KMS-11 (cell line): Measurements from ENCODE around the gene FOXF2.
A peak's percentile ranks its signal among the peaks of the same experiment; 100 is the strongest.

Experiments used
- H2AFZ ChIP-seq: fragments of 200-600 bp; sonication (generic); 2 replicates; pipeline ENCODE4 v1.6.1; 2016; ENCODE audit warnings: antibody characterized with exemption, mixed run types, low read depth
- H3K27ac ChIP-seq: fragments of 200-600 bp; sonication (generic); 2 replicates; pipeline ENCODE4 v1.6.1; 2016; ENCODE audit warnings: mild to moderate bottlenecking, mixed run types
- H3K27me3 ChIP-seq: fragments of 200-600 bp; sonication (generic); 2 replicates; pipeline ENCODE4 v1.6.1; 2017; ENCODE audit warnings: mild to moderate bottlenecking, low read depth, mixed run types, moderate library complexity; ENCODE audit not compliant: insufficient read depth
- H3K36me3 ChIP-seq: fragments of 200-600 bp; sonication (generic); 2 replicates; pipeline ENCODE4 v1.6.1; 2017; ENCODE audit warnings: mild to moderate bottlenecking, mixed run types; ENCODE audit not compliant: insufficient read depth
- H3K4me1 ChIP-seq: fragments of 200-600 bp; sonication (generic); 2 replicates; pipeline ENCODE4 v1.6.1; 2016; ENCODE audit warnings: mild to moderate bottlenecking, low read depth, mixed run types; ENCODE audit not compliant: poor library complexity, severe bottlenecking
- H3K4me2 ChIP-seq: fragments of 200-600 bp; sonication (generic); 2 replicates; pipeline ENCODE4 v1.7.0; 2016; ENCODE audit warnings: mild to moderate bottlenecking, mixed run types
- H3K4me3 ChIP-seq: fragments of 200-600 bp; sonication (generic); IDR thresholded peaks from 2 replicates; pipeline ENCODE4 v1.6.1; 2017; ENCODE audit warnings: low read depth, low read length, mixed read lengths; ENCODE audit not compliant: insufficient read depth
- H3K79me2 ChIP-seq: fragments of 200-600 bp; sonication (generic); 2 replicates; pipeline ENCODE4 v1.6.1; 2016; ENCODE audit warnings: low read depth, mixed run types; ENCODE audit not compliant: insufficient read depth
- H3K9ac ChIP-seq: fragments of 200-600 bp; sonication (generic); 2 replicates; pipeline ENCODE4 v1.6.1; 2016; ENCODE audit warnings: mild to moderate bottlenecking, mixed run types
- H4K20me1 ChIP-seq: fragments of 200-600 bp; sonication (generic); 2 replicates; pipeline ENCODE4 v1.6.1; 2016; ENCODE audit warnings: mild to moderate bottlenecking, mixed run types; ENCODE audit not compliant: insufficient read depth
- TF ChIP-seq, protein P1 (sequence below): fragments of 200-600 bp; sonication (generic); conservative IDR thresholded peaks from 2 replicates; pipeline ENCODE4 v1.6.1; 2017; ENCODE audit warnings: low read depth, mild to moderate bottlenecking, antibody characterized with exemption, low read length, moderate library complexity, mixed read lengths

Gene FOXF2

GRCh38 chr6:1395941-1396908 lies 6.8 kb downstream of the FOXF2 start:
- peak overlapping the region; percentile 77; the same call in 1 of the 2 replicates for H3K4me2 ChIP-seq
- no peak overlapping the region for H3K9ac ChIP-seq
- H4K20me1 ChIP-seq, result no peaks in the 10 kb centered on the region
- no peaks in the 10 kb centered on the region for H3K4me1 ChIP-seq
- H3K27me3 ChIP-seq, result no peaks in the 10 kb centered on the region
- H3K36me3 ChIP-seq, result no peaks in the 10 kb centered on the region
- no peaks in the 10 kb centered on the region for H3K79me2 ChIP-seq
- no peak overlapping the region for H3K4me3 ChIP-seq
- H3K27ac ChIP-seq, result no peak overlapping the region
- TF ChIP-seq, protein P1, sequence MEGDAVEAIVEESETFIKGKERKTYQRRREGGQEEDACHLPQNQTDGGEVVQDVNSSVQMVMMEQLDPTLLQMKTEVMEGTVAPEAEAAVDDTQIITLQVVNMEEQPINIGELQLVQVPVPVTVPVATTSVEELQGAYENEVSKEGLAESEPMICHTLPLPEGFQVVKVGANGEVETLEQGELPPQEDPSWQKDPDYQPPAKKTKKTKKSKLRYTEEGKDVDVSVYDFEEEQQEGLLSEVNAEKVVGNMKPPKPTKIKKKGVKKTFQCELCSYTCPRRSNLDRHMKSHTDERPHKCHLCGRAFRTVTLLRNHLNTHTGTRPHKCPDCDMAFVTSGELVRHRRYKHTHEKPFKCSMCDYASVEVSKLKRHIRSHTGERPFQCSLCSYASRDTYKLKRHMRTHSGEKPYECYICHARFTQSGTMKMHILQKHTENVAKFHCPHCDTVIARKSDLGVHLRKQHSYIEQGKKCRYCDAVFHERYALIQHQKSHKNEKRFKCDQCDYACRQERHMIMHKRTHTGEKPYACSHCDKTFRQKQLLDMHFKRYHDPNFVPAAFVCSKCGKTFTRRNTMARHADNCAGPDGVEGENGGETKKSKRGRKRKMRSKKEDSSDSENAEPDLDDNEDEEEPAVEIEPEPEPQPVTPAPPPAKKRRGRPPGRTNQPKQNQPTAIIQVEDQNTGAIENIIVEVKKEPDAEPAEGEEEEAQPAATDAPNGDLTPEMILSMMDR, result no peak
- H2AFZ ChIP-seq, result peak overlapping the region; percentile 56; the same call in 1 of the 2 replicates

DNA sequence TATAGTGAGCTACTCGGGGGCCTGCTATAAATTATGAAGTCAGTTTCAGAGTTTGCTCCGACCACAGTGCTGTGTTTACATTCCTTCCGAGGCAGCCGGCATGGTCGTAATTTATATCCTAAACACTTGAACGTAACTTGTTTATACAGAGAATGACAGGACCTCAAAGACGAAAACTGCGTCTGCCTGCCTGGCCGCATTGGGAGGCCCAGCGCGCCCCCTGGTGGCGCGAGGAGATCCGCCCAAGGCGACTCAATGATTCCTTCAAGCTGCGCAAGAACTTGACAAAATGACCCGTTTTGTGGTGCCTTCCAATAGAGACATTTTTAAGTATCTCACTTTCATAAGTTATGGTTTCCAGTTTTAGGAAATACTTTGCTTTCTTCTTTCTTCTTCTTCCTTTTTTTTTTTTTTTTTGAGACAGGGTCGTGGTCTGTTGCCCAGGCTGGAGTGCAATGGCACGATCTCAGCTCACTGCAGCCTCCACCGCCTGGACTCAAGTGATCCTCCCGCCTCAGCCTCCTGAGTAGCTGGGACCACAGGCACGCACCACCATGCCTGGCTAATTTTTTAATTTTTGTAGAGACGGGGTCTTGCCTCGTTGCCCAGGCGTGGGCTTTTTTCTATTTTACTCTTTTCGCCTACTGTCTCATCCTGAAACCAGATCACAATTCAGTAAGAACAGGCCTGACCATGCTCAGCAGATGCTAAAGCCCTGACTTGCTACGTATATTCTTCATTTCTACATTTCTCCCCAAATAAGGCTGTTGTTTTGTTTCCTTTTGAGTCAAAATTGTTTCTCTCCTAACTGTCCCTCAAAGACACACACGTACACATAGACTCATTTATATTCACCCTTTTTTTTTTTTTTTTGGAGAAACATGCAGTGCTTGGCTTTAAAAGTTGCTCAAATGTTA lies 7.8 kb downstream of the FOXF2 start:
- Histone ChIP-seq H3K36me3 (no peaks in the 10 kb centered on the region), H3K9ac (no peak overlapping the region), H2AFZ (peak overlapping the region; percentile 56; the same call in 1 of the 2 replicates), H3K4me2 (peak overlapping the region; percentile 77; the same call in 1 of the 2 replicates), H3K79me2 (no peaks in the 10 kb centered on the region), H3K27ac (no peak overlapping the region), H3K27me3 (no peaks in the 10 kb centered on the region), H4K20me1 (no peaks in the 10 kb centered on the region), H3K4me3 (no peak overlapping the region), H3K4me1 (no peaks in the 10 kb centered on the region)
- TF ChIP-seq, protein P1, result peak; percentile 87

- H2AFZ ChIP-seq, result no peak overlapping the region
- H3K27me3 ChIP-seq, result no peaks in the 10 kb centered on the region
- H4K20me1 ChIP-seq, result no peaks in the 10 kb centered on the region
- H3K27ac ChIP-seq, result no peak overlapping the region
- no peaks in the 10 kb centered on the region for H3K79me2 ChIP-seq
- H3K4me3 ChIP-seq, result no peak overlapping the region
- H3K4me1 ChIP-seq, result no peaks in the 10 kb centered on the region
- H3K9ac ChIP-seq, result no peak overlapping the region
- no peak overlapping the region for H3K4me2 ChIP-seq
- TF ChIP-seq, protein P1, result no peak
- no peaks in the 10 kb centered on the region for H3K36me3 ChIP-seq
Measured at GRCh38 chr6:1399085-1399780, 9.9 kb downstream of the FOXF2 start.
